ENCODE results near the gene PTCH1. TPM values are rescaled to one million over a fixed set of nuclear protein-coding genes. Genes with fewer than 3 reads are reported as not detected.

PTCH1 gene
- polyA plus RNA-seq, 1 of the 3 experiments (the other 2 are of a cell fraction): 3.3 TPM

DNA sequence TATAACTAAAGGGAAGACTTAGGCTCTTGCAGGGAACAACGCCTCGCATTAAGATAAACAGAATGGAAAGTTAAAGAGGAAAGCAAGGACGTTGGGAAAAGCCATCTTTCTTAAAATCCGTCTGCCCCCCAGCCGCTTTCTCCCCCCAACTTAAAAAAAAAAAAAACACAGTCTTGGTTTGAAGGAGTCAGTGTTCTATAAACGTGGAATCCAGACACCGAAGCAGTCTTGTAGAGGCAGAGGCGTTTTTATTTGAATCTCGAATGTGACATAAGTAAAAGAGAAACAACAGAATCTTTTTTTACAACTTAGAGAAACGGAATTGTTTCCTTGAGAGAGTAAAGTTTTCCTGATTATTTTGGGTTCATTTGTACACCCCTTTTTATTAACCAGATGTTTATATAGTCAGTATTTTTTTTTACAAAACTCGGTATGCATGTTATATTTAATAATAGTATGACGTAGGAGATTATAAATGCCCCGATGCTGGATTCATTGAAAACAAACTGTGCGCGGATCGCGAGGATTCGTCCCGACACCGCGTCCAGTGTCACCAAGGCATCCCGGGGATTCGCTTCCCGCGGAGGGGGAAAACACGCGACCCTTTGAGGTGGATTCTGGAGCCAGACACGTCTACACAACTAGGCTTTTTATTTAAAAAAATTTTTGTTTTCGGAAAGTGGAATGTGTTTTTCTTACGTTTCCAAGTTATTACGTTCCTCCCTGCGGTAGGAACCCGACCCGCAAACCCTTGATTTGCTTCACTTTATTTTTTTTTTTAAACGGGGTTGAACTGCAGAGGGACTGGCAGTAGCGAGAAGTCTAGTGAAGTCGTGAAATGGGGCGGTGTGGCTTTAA lies 6.7 kb downstream of the PTCH1 start:
- no peaks in the 10 kb centered on the region for H3K36me3 ChIP-seq (replicated peaks in 1 of 2; ENCODE audit: control insufficient read depth in 1 of 2, insufficient read depth in 2 of 2, low read length in 1 of 2)
- H3K27ac ChIP-seq (ENCODE audit: low read depth in 2 of 2, low read length in 1 of 2): peak overlapping the region; percentile 81 to 93
- H2AFZ ChIP-seq (ENCODE audit: low read depth): peak overlapping the region; percentile 96
- under 1% methylated on average over 38 of the region's 38 CpGs for WGBS (ENCODE audit: low lambda C conversion rate)
- H3K79me2 ChIP-seq (ENCODE audit: insufficient read depth): peaks cover 13% of the 10 kb centered on the region
- POLR2A ChIA-PET: interaction anchor here (0.8 to 2.0 kb wide), 8 partner anchors 47 to 707 kb away, joined by 3 to 9 read pairs (median 6); partner anchors contain the start of gene ERCC6L2
- peak; percentile 40 for TF ChIP-seq MXI1 (IDR thresholded peaks at IDR 0.05; ENCODE audit: low read depth, low read length)
- TF ChIP-seq SIN3A (IDR thresholded peaks at IDR 0.05; ENCODE audit: borderline replicate concordance, low read depth, low read length): peak; percentile 44; the same call in 1 of the 2 replicates
- TF ChIP-seq, protein P1, sequence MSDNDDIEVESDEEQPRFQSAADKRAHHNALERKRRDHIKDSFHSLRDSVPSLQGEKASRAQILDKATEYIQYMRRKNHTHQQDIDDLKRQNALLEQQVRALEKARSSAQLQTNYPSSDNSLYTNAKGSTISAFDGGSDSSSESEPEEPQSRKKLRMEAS (IDR thresholded peaks at IDR 0.05; ENCODE audit: low read depth): peak; percentile 75
- no peak for TF ChIP-seq EZH2phosphoT487 (IDR thresholded peaks at IDR 0.05; ENCODE audit: borderline replicate concordance, low read depth)
- peak overlapping the region; percentile 87 to 91 for H3K4me3 ChIP-seq (ENCODE audit: low read depth in 2 of 2, low read length in 1 of 2)
- H4K20me1 ChIP-seq (ENCODE audit: insufficient read depth): no peaks in the 10 kb centered on the region
- peak overlapping the region; percentile 80 for H3K9ac ChIP-seq
- H3K9me3 ChIP-seq: no peaks in the 10 kb centered on the region
- peaks cover 11 to 18% of the 10 kb centered on the region in 2 experiments; a peak in 3 of 4 replicates for H3K4me1 ChIP-seq (ENCODE audit: control insufficient read depth in 1 of 2, insufficient read depth in 2 of 2, low read depth in 1 of 2, low read length in 1 of 2)
- peak overlapping the region; percentile 91 for H3K4me2 ChIP-seq
- no peak for DNase-seq
- CTCF ChIA-PET: interaction anchor here (1.5 to 2.0 kb wide), 2 partner anchors 23 to 708 kb away, joined by 5 to 7 read pairs; no protein-coding TSS in a partner anchor
- H3F3A ChIP-seq (replicated peaks; ENCODE audit: insufficient read depth): peaks cover 37% of the 10 kb centered on the region
- no peaks in the 10 kb centered on the region for H3K9me2 ChIP-seq
- H3K27me3 ChIP-seq (ENCODE audit: insufficient read depth): no peaks in the 10 kb centered on the region

DNA sequence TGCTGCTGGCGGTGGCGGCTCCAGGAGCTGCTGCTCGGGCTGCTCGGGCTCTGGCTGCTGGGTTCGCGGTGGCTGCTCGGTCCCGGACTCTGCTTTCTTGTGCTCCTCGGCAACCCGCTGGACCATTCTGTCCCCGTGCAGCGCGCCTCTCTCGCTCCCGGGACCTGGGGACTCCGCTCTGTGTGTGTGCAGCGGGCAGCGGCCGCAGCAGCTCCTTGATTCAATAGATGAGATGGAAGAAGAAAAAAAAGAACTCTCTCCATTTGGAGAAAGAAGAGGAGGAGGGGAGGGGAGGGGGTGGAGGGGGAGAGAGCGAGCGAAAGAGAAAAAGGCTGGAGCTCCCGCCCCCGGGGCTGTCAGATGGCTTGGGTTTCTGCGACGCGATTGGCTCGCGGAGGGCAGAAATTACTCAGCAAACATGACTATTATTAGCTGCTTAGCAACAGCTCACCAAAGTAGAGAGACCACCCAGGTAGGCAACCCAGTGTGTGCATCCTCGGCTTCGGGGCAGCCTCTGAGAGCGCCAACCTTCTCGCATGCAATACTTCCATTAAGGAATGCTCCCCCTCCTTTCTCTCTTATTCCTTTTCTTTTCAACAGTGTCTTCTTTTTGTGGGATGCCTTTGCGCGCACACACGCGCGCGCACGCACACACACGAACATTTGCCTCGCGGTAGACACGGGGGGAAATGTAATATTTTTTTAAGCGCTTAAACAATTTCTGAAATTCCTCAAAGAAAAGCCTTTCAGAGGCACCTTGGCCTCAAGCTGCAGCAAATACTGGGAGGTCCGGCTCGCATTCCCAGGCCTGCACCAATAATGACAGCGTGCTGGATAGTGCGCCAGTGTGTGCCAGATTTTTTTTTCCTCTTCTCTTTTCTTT lies 7.6 kb downstream of the PTCH1 start:
- Histone ChIP-seq H3K4me1 (ENCODE audit: control insufficient read depth in 1 of 2, insufficient read depth in 2 of 2, low read depth in 1 of 2, low read length in 1 of 2) (peaks cover 11 to 22% of the 10 kb centered on the region in 2 experiments; a peak in 3 of 4 replicates), H3K4me3 (ENCODE audit: low read depth in 2 of 2, low read length in 1 of 2) (peak overlapping the region; percentile 87 to 91), H3K9ac (peak overlapping the region; percentile 80), H3K36me3 (replicated peaks in 1 of 2; ENCODE audit: control insufficient read depth in 1 of 2, insufficient read depth in 2 of 2, low read length in 1 of 2) (no peaks in the 10 kb centered on the region), H3K9me3 (no peaks in the 10 kb centered on the region), H3K9me2 (no peaks in the 10 kb centered on the region), H2AFZ (ENCODE audit: low read depth) (peak overlapping the region; percentile 96), H3K27ac (ENCODE audit: low read depth in 2 of 2, low read length in 1 of 2) (peak overlapping the region; percentile 81 to 93), H3F3A (replicated peaks; ENCODE audit: insufficient read depth) (peaks cover 43% of the 10 kb centered on the region), H3K27me3 (ENCODE audit: insufficient read depth) (no peaks in the 10 kb centered on the region), H4K20me1 (ENCODE audit: insufficient read depth) (no peaks in the 10 kb centered on the region), H3K79me2 (ENCODE audit: insufficient read depth) (peaks cover 13% of the 10 kb centered on the region), H3K4me2 (peak overlapping the region; percentile 91)
- under 1% methylated on average over 36 of the region's 48 CpGs for WGBS (ENCODE audit: low lambda C conversion rate)
- ChIA-PET POLR2A (interaction anchor here (0.8 to 2.1 kb wide), 7 partner anchors 9 to 366 kb away, joined by 3 to 9 read pairs (median 4); partner anchors contain the start of gene ERCC6L2), CTCF (interaction anchor here (0.8 to 1.5 kb wide), 4 partner anchors 22 to 808 kb away, joined by 3 to 5 read pairs (median 3); no protein-coding TSS in a partner anchor)
- no peak for TF ChIP-seq TEAD4 (IDR thresholded peaks at IDR 0.05; ENCODE audit: borderline replicate concordance, insufficient read depth)
- no peak for TF ChIP-seq FOXJ3 (CRISPR knock-in tag; IDR thresholded peaks at IDR 0.05)
- TF ChIP-seq NRF1 (IDR thresholded peaks at IDR 0.05; ENCODE audit: low read depth, low read length): peak; percentile 44
- TF ChIP-seq, protein P1 (IDR thresholded peaks at IDR 0.05; ENCODE audit: low read depth): peak; percentile 57; the same call in 1 of the 2 replicates
- no peak for TF ChIP-seq SIN3A (IDR thresholded peaks at IDR 0.05; ENCODE audit: borderline replicate concordance, low read depth, low read length)
- TF ChIP-seq MXI1 (IDR thresholded peaks at IDR 0.05; ENCODE audit: low read depth, low read length): no peak
- TF ChIP-seq, protein P2, sequence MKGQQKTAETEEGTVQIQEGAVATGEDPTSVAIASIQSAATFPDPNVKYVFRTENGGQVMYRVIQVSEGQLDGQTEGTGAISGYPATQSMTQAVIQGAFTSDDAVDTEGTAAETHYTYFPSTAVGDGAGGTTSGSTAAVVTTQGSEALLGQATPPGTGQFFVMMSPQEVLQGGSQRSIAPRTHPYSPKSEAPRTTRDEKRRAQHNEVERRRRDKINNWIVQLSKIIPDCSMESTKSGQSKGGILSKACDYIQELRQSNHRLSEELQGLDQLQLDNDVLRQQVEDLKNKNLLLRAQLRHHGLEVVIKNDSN (IDR thresholded peaks at IDR 0.05; ENCODE audit: borderline replicate concordance, low read depth): peak; percentile 53; the same call in 1 of the 2 replicates
- TF ChIP-seq CHD2 (IDR thresholded peaks at IDR 0.05; ENCODE audit: low read length, partially characterized antibody): peak; percentile 4
- no peak for TF ChIP-seq ELF1 (IDR thresholded peaks at IDR 0.05)
- no peak for TF ChIP-seq TCF12 (IDR thresholded peaks at IDR 0.05)
- no peak for TF ChIP-seq RXRA (IDR thresholded peaks at IDR 0.05; ENCODE audit: borderline replicate concordance, low read depth)
- TF ChIP-seq TAF1 (IDR thresholded peaks at IDR 0.05; ENCODE audit: borderline replicate concordance, low read depth, low read length): 0 out of 2 replicates have a peak, but pooled peaks have one; percentile 41
- TF ChIP-seq RFX5 (IDR thresholded peaks at IDR 0.05; ENCODE audit: low read length): peak; percentile 81
- 0 out of 2 replicates have a peak, but pooled peaks have one; percentile 8 for TF ChIP-seq NFIC (IDR thresholded peaks at IDR 0.05; ENCODE audit: borderline replicate concordance)
- TF ChIP-seq, protein P3, sequence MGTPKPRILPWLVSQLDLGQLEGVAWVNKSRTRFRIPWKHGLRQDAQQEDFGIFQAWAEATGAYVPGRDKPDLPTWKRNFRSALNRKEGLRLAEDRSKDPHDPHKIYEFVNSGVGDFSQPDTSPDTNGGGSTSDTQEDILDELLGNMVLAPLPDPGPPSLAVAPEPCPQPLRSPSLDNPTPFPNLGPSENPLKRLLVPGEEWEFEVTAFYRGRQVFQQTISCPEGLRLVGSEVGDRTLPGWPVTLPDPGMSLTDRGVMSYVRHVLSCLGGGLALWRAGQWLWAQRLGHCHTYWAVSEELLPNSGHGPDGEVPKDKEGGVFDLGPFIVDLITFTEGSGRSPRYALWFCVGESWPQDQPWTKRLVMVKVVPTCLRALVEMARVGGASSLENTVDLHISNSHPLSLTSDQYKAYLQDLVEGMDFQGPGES (IDR thresholded peaks at IDR 0.05; ENCODE audit: low read depth, low read length): no peak
- no peak for TF ChIP-seq MEF2A (IDR thresholded peaks at IDR 0.05; ENCODE audit: borderline replicate concordance, low read depth)
- DNase-seq: peak; percentile 74
